GM23338 (cell line): ENCODE results near the gene ADCY3. TPM values are rescaled to one million over a fixed set of nuclear protein-coding genes. Genes with fewer than 3 reads are reported as not detected.
A peak's percentile ranks its signal among the peaks of the same experiment; 100 is the strongest.

ENCODE experiments used
- ATAC-seq: fragments of 200-7000 bp; cut with Tn5 transposase; 3 replicates; pipeline ENCODE4 v1.9.1; 2020
- DNase-seq: peaks from one replicate; pipeline ENCODE4 v3.0.0-alpha.2; 2015; ENCODE audit warnings: low spot score
- H2AFZ ChIP-seq: fragments of 200-600 bp; sonication (generic); 2 replicates; pipeline ENCODE4 v1.8.0; 2016; ENCODE audit warnings: antibody characterized with exemption, mild to moderate bottlenecking, moderate library complexity
- H3F3A ChIP-seq: fragments of 200-600 bp; sonication (generic); replicated peaks from 2 replicates; pipeline ENCODE4 v1.8.0; 2017; ENCODE audit warnings: antibody characterized with exemption, mixed run types, low read depth
- H3K27ac ChIP-seq: fragments of 200-600 bp; sonication (generic); 2 replicates; pipeline ENCODE4 v1.6.1; 2016; ENCODE audit warnings: low read depth
- H3K27me3 ChIP-seq: fragments of 200-600 bp; sonication (generic); 2 replicates; pipeline ENCODE4 v1.8.0; 2016; ENCODE audit warnings: mild to moderate bottlenecking, mixed run types, moderate library complexity; ENCODE audit not compliant: insufficient read depth
- H3K36me3 ChIP-seq: fragments of 200-600 bp; sonication (generic); 2 replicates; pipeline ENCODE4 v1.8.0; 2016; ENCODE audit warnings: mild to moderate bottlenecking; ENCODE audit not compliant: insufficient read depth
- H3K4me1 ChIP-seq: fragments of 200-600 bp; sonication (generic); 2 replicates; pipeline ENCODE4 v1.8.0; 2016; ENCODE audit warnings: mild to moderate bottlenecking, moderate library complexity; ENCODE audit not compliant: insufficient read depth
- H3K4me2 ChIP-seq: fragments of 200-600 bp; sonication (generic); 2 replicates; pipeline ENCODE4 v1.7.1; 2017; ENCODE audit warnings: mixed run types
- H3K4me3 ChIP-seq: fragments of 200-600 bp; sonication (generic); 2 replicates; pipeline ENCODE4 v1.6.1; 2016; ENCODE audit warnings: mixed run types
- H3K79me2 ChIP-seq: fragments of 200-600 bp; sonication (generic); replicated peaks from 2 replicates; pipeline ENCODE4 v1.8.0; 2017; ENCODE audit warnings: mild to moderate bottlenecking; ENCODE audit not compliant: insufficient read depth
- H3K9me2 ChIP-seq: fragments of 200-600 bp; sonication (generic); 2 replicates; pipeline ENCODE4 v1.8.0; 2017; ENCODE audit not compliant: insufficient read depth
- H4K20me1 ChIP-seq: fragments of 200-600 bp; sonication (generic); replicated peaks from 2 replicates; pipeline ENCODE4 v1.8.0; 2017; ENCODE audit warnings: mild to moderate bottlenecking; ENCODE audit not compliant: insufficient read depth
- H3K27ac Mint-ChIP-seq: 2 replicates; pipeline ENCODE4 v1.8.0; 2020; ENCODE audit warnings: inconsistent platforms, mild to moderate bottlenecking, moderate library complexity, mixed read lengths
- H3K27me3 Mint-ChIP-seq: 3 replicates; pipeline ENCODE4 v1.8.0; 2022; ENCODE audit warnings: low read depth, mild to moderate bottlenecking, moderate library complexity, mixed read lengths, inconsistent platforms; ENCODE audit not compliant: insufficient read depth, poor library complexity
- H3K36me3 Mint-ChIP-seq: 3 replicates; pipeline ENCODE4 v1.8.0; 2021; ENCODE audit warnings: low read depth, mild to moderate bottlenecking, inconsistent platforms, moderate library complexity, mixed read lengths
- H3K4me1 Mint-ChIP-seq: 3 replicates; pipeline ENCODE4 v1.8.0; 2020; ENCODE audit warnings: mild to moderate bottlenecking, inconsistent platforms, mixed read lengths
- H3K4me3 Mint-ChIP-seq: 3 replicates; pipeline ENCODE4 v1.8.0; 2021; ENCODE audit warnings: moderate library complexity, mild to moderate bottlenecking, inconsistent platforms, mixed read lengths
- H3K9me3 Mint-ChIP-seq: 3 replicates; pipeline ENCODE4 v1.8.0; 2020; ENCODE audit warnings: moderate library complexity, mild to moderate bottlenecking, inconsistent platforms, mixed read lengths
- EZH2 ChIP-seq: fragments of 200-600 bp; sonication (generic); IDR thresholded peaks from one replicate; pipeline ENCODE4 v1.8.0; 2017; ENCODE audit warnings: antibody characterized with exemption, mild to moderate bottlenecking, low read depth; ENCODE audit not compliant: unreplicated experiment
- EZH2phosphoT487 ChIP-seq: fragments of 200-600 bp; sonication (generic); IDR thresholded peaks from one replicate; pipeline ENCODE4 v1.8.1; 2018; ENCODE audit warnings: antibody characterized with exemption; ENCODE audit not compliant: unreplicated experiment
- ZNF114 ChIP-seq: fragments of 250-450 bp; sonication (Bioruptor Pico); IDR thresholded peaks from 2 replicates; pipeline ENCODE4 v1.5.0; 2020; ENCODE audit warnings: mild to moderate bottlenecking, moderate library complexity
- polyA plus RNA-seq: library from polyadenylated mRNA; unstranded; fragments of >200 nt; fragmentation: Nextera tagmentation; extraction: Ambion mirVana; gene quantifications from 2 replicates; pipeline ENCODE4 v1.2.1, GENCODE V29; 2016
- total RNA-seq: library from RNA; depleted of rRNA; stranded (reverse); fragments of >200 nt; shearing (Covaris generic); gene quantifications from 2 replicates; pipeline ENCODE4 v1.2.3, GENCODE V29; 2014
- TF ChIP-seq, protein P1 (sequence below): fragments of 250-450 bp; sonication (Bioruptor Pico); IDR thresholded peaks from 2 replicates; pipeline ENCODE4 v1.5.0; 2020; ENCODE audit warnings: mild to moderate bottlenecking, moderate library complexity

The ADCY3 gene
- total and polyA plus RNA-seq, 2 experiments from 2014 or later, result 9.7 to 32.4 TPM

DNA sequence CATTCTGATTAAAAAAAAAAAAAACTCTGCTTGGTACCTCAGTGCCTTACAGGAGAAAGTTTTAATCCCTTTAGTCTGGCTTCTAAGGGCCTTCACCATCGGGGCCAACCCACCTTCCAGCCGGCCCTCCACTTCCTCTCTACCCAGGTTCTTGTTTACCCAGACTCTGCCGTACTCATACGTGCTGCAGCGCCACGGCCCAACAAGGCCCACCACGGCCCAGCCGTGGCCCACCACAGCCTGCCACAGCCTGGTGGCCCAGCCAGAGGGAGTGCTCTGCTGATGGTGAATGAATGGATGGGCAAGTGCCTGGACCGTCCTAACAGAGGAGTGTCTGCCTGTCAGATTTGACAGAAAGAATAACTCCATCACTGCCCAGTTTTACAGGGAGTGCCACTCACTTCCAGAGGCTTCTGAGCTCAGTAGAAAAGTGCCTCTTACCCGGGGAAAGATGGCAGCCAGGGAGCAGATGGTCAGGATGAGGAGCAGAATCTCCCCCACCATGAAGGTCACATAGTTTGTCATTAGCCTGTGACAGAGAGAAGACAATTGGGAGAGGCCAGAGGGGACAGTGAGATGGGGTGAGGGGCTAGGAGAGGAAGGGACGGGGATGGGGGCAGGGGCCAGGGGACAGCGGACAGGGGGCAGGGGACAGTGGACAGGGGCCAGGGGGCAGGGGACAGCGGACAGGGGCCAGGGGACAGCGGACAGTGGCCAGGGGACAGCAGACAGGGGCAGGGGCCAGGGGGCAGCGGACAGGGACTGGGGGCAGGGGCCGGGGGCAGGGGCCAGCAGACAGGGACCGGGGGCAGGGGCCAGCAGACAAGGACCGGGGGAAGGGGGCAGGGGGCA is 88.6 kb downstream of the ADCY3 start:
- Histone ChIP-seq H3K36me3 (no peaks in the 10 kb centered on the region), H3F3A (peaks cover 6% of the 10 kb centered on the region; the same call in 1 of the 2 replicates)
- peak overlapping the region; percentile 47; the same call in 1 of the 2 replicates for H3K27ac Mint-ChIP-seq

More for the DNA sequence above, 88.6 kb downstream of the ADCY3 start:
- Mint-ChIP-seq H3K36me3 (peaks cover 50% of the 10 kb centered on the region), H3K4me3 (no peak overlapping the region), H3K4me1 (peaks cover 33% of the 10 kb centered on the region), H3K27me3 (peaks cover 13% of the 10 kb centered on the region), H3K9me3 (no peaks in the 10 kb centered on the region)
- Histone ChIP-seq H3K4me1 (0 out of 2 replicates have a peak, but pooled peaks cover 6% of the 10 kb centered on the region), H2AFZ (no peak overlapping the region), H3K27ac (no peak overlapping the region), H3K4me3 (no peak overlapping the region), H3K27me3 (no peaks in the 10 kb centered on the region), H4K20me1 (no peaks in the 10 kb centered on the region; the same call in 1 of the 2 replicates), H3K4me2 (no peak overlapping the region), H3K9me2 (no peaks in the 10 kb centered on the region), H3K79me2 (no peaks in the 10 kb centered on the region)
- DNase-seq, result no peak
- ATAC-seq, result no peak
- TF ChIP-seq EZH2phosphoT487 (no peak), EZH2 (no peak), ZNF114 (CRISPR knock-in tag) (no peak)
- TF ChIP-seq, protein P1, sequence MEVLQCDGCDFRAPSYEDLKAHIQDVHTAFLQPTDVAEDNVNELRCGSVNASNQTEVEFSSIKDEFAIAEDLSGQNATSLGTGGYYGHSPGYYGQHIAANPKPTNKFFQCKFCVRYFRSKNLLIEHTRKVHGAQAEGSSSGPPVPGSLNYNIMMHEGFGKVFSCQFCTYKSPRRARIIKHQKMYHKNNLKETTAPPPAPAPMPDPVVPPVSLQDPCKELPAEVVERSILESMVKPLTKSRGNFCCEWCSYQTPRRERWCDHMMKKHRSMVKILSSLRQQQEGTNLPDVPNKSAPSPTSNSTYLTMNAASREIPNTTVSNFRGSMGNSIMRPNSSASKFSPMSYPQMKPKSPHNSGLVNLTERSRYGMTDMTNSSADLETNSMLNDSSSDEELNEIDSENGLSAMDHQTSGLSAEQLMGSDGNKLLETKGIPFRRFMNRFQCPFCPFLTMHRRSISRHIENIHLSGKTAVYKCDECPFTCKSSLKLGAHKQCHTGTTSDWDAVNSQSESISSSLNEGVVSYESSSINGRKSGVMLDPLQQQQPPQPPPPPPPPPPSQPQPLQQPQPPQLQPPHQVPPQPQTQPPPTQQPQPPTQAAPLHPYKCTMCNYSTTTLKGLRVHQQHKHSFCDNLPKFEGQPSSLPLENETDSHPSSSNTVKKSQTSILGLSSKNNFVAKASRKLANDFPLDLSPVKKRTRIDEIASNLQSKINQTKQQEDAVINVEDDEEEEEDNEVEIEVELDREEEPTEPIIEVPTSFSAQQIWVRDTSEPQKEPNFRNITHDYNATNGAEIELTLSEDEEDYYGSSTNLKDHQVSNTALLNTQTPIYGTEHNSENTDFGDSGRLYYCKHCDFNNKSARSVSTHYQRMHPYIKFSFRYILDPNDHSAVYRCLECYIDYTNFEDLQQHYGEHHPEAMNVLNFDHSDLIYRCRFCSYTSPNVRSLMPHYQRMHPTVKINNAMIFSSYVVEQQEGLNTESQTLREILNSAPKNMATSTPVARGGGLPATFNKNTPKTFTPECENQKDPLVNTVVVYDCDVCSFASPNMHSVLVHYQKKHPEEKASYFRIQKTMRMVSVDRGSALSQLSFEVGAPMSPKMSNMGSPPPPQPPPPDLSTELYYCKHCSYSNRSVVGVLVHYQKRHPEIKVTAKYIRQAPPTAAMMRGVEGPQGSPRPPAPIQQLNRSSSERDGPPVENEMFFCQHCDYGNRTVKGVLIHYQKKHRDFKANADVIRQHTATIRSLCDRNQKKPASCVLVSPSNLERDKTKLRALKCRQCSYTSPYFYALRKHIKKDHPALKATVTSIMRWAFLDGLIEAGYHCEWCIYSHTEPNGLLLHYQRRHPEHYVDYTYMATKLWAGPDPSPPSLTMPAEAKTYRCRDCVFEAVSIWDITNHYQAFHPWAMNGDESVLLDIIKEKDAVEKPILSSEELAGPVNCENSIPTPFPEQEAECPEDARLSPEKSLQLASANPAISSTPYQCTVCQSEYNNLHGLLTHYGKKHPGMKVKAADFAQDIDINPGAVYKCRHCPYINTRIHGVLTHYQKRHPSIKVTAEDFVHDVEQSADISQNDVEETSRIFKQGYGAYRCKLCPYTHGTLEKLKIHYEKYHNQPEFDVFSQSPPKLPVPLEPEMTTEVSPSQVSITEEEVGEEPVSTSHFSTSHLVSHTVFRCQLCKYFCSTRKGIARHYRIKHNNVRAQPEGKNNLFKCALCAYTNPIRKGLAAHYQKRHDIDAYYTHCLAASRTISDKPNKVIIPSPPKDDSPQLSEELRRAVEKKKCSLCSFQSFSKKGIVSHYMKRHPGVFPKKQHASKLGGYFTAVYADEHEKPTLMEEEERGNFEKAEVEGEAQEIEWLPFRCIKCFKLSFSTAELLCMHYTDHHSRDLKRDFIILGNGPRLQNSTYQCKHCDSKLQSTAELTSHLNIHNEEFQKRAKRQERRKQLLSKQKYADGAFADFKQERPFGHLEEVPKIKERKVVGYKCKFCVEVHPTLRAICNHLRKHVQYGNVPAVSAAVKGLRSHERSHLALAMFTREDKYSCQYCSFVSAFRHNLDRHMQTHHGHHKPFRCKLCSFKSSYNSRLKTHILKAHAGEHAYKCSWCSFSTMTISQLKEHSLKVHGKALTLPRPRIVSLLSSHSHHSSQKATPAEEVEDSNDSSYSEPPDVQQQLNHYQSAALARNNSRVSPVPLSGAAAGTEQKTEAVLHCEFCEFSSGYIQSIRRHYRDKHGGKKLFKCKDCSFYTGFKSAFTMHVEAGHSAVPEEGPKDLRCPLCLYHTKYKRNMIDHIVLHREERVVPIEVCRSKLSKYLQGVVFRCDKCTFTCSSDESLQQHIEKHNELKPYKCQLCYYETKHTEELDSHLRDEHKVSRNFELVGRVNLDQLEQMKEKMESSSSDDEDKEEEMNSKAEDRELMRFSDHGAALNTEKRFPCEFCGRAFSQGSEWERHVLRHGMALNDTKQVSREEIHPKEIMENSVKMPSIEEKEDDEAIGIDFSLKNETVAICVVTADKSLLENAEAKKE (CRISPR knock-in tag), result no peak
